GM19324 (cell line): ENCODE results near the gene GPLD1.

ENCODE experiments used
- ATAC-seq: cut with Tn5 transposase; IDR thresholded peaks from one replicate; pipeline ENCODE4 v1.9.1; 2021; ENCODE audit warnings: mild to moderate bottlenecking, moderate library complexity; ENCODE audit not compliant: unreplicated experiment, low FRiP score

GPLD1 gene

DNA sequence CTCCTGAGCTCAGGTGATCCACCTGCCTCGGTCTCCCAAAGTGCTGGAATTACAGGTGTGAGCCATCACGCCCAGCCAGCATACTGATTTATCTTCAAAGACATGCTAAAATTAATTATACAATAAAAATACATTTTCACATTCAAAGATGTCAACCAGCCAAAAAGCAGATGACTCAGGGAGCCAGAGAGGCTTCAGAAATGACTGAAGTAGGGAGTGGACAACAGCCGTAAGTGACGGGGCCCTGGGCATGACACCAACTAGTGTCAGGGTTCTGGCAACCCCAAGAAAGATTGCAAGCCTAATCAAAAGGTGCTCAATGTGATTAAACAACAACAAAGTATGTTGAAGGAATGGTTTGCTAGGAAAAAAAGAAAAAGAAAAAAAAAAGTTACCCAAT is 28.4 kb downstream of the GPLD1 start:
- no peak for ATAC-seq

DNA sequence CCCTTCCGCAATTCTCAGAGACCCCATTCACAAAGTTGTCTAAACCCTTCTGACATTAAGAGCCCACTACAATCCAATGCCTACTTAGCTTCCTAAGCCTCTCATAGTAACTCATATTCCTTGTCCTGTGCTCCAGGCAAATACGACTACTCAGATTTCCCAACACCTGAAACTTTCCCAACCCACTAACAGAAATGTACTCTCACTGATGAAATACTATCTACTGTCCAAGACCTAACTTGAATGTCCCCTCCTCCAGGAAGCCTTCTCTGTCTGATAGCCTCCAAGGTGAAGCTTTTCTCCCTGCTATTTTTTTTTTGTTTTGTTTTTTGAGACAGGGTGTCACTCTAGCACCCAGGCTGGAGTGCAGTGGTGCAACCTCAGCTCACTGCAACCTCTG is 30.4 kb downstream of the GPLD1 start:
- ATAC-seq = no peak

DNA sequence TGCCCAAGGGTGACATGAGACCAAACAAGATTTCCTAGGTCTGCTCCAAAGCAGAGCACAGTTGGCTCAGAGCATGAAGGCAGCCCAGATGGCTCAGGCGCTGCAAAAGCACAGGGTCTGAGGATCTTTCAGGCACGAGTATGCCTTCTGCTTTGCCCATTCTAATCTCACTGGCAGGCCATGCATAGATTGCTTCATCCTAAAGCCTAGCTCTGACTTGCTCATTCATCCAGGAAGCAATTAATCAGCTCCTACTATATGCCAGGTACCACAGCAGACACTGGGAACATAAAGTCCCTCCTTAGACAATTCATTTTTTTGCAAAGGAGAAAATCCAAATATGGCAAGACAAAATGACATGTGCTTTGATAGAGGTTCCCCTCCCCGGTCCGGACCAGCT is 31.2 kb downstream of the GPLD1 start:
- no peak for ATAC-seq

DNA sequence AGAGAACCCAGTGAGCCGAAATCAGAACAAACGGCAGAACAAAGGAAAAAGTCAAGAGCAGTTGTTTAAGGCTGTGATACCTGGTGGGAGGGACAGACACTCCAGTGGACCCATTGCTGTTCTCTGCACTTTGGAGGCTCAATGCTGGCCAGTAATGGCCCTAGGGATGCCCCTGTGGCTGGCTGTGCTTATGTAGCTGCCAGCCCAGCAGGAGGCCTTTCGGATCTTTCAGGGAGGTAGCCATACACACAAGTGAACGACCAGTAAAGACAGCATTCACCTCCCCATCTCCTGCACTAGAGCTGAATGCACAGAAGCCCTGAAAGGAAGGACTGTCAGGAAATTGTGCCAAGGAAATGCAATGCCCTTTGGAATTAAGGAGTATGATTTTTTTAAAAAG is 34.3 kb downstream of the GPLD1 start:
- no peak for ATAC-seq

DNA sequence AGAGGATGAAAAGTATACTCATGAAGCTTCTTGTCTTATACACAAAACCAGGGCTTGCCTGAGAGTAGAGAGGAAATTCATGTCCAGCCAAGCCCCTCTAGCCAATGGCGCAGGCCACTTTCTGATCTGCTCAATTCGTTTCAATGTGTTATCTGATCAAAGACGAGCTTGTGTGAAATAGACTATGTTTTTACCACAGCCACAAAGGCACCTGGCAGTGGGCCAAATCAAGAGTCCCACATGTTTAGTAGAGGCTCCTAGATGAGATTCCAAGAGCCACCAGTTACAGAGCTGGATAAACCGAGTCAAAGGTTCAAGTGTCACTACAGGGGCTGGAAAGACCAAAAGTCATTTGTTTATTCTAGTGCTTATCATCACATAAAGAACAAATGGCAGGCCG is 34.9 kb downstream of the GPLD1 start:
- ATAC-seq = no peak

DNA sequence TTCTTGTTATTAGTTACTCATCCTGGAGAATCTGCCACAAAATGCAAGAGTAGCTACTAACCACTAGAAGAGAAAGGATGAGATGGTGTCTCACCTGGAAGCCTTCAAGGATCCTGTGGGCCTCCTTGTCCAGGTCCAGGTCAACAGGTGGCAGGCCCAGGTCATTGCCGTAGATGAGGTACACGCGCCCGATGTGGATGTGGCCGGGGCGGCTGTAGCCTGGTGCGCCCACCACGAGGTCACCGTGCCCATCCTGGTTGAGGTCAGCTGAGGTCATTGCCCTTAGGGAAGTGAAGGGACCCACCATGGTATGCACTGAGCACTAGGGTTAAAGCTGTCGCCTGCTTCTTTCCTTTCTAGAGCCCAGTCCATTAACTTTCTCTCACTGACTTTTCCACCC is 35.5 kb downstream of the GPLD1 start:
- no peak for ATAC-seq

DNA sequence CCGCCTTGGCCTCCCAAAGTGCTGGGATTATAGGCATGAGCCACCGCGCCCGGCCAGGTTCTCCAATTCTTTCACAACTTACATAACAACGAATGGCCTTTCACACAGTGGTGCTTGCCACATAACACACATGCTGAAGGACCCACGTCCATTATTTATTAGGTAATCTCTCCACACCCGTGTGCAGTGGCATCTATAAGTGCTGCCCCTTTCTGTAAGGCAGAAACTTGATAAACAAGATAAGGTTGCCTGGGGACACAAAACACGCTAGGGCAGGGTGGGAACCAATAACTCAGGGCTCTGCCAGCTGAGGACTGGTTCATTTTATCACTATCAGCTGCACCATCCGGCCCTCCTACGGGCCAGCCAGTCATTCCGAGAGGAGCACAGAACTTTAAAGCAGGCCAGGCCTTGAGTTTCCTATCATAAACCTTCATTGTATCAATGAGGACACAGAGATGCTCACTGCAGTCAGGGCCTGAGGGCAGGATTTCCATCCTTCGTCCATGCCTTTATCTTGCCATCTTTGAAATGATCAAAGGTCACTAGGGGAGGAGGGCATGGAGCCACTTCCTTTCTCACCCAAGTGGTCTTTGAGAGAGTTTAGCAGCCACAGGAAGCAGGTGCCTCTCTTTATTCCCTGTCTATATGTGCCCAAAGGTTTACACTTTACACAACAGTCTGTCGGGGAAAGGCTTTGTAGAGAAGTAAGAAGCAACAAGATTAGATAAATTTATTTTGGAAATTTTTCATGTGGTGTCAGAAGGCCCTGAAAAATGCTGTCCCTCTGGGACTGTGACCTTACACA is 37.6 kb downstream of the GPLD1 start:
- ATAC-seq = no peak

DNA sequence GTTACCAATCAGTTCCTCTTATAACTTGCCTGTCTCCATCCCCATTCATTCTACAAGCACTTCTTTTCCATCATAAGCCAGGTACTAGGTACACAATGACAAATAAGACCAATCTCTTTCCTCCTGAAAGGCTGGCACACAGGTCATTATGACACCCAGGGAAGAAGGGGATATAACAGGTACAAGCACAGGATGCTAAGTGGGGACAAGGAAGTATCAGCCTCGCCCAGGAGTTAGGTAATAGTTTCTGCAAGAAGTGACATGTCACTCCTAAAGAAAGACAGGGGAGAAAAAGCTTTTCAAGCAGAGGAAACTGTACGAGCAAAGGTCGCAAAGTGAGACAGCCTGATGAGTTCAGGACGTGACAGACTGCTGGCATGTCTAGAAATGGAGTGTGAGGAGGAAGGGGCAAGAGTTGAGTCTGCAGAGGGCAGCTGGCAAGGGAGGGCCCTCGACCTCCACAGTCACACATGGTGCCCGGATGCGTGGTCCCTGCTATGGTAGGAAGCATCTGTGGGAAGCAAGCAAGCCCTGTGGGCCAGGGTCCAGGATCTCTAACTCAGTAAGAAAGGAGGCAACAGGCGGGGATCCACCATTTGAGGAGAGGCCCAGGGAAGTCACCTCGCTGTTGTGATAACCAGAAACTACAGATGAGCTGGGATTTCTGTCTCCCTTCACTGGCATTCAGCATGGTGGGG is 40.4 kb downstream of the GPLD1 start:
- ATAC-seq = no peak

DNA sequence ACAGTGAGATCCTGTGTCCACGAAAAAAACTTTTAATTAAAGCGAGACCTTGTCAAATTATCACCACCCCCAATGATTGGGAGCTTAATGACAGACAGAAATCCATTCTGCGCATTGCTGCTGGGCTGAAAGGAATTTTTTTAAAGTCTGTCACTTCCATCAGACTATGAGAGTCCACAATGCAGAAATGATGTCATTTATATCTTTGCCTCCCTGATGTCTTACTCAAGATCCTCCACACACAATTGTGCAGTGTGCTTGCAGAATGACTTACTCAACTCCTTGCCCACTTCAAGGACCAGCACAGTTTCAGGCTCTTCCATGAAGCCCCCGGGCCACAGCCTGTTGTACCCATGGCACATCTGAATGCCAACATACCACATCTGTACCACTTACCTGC is 41.0 kb downstream of the GPLD1 start:
- no peak for ATAC-seq

DNA sequence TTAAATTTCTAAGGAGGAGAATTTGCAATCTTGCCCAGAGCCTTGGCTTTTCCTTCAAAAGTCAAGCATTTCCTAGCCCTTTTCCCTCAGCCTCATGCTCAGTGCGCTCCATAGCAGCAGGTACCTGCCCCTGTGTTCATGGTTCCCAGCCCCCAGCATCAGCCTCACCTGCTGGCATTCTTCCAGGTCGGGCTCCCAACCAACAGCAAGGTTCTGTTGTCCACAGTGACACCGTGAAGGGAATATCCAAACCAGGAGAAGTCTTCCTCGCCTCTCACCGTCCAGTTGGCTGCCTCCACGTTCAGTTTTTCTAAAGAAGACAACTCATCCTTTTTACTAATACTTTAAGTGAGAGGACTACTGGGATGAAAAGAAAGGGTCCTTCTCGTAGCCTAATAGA is 42.7 kb downstream of the GPLD1 start:
- no peak for ATAC-seq

DNA sequence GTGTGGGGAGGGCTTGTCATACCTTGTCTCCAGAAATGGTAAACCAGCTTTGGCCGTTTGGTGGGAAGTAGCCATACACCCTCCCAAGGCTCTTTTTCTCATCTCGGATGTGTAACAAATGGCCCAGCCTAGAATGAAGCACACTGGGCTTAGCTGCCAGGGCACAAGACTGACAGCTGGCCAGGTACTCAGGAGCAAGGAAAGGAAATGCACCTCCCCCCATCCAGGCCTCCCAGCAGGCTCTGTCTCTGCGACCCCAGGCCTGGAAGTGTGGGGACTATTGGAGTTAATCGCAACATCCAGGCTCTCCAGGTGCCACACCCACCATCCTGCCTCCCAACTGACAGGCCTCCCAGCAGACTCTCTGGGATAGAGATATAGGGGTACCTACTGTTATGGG is 43.7 kb downstream of the GPLD1 start:
- ATAC-seq = no peak

DNA sequence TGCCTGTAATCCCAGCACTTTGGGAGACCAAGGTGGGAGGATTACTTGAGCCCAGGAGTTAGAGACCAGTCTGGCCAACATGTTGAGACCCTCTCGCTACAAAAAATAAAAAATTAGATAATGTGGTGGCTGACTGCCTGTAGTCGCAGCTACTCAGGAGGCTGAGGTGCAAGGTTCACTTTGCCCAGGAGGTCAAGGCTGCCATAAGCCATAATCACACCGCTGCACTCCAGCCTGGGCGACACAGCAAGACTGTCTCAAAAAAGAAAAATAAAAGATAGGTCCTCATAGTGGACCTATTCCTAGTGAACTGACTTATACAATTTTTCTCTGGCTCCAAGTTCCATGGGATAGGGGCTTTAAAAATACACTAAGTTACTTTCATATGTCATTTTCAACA is 44.8 kb downstream of the GPLD1 start:
- no peak for ATAC-seq

DNA sequence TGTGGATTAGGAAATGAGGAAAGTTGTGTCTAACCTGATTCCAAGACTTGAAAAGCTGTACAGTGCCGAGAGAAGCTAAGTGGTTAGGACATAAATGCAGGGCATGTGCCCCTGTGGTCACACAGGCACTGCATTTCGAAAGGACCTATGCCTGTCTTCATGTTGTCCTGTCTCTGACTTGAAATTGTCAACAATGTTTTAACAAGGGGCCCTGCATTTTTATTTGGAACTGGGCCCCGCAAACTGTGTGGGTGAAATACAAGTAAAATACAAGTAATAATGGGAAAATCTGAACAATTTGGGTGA is 47.8 kb downstream of the GPLD1 start:
- ATAC-seq = no peak

DNA sequence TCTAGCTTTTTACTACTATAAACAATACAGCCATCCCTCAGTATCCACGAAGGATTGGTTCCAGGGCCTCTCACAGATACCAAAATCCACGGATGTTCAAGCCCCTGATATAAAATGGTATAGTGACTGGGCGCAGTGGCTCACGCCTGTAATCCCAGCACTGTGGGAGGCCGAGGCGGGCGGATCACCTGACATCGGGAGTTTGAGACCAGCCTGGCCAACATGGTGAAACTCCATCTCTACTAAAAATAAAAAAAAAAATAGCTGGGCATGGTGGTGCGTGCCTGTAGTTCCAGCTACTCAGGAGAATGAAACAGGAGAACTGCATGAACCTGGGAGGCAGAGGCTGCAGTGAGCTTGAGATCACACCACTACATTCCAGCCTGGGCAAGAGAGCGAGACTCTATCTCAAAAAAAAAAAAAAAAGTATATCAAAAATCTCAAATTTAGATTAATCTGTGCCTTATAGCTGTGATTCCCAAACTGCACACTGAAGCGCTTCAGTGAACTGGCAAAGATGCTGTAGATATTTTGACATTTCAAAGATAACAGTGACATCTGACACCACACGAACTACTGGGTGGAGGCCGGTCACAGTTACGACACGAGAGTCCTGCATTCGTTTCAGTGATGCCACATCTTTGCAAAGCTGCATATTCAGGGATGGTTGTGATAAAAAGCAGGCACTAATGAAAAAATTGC is 48.3 kb downstream of the GPLD1 start:
- ATAC-seq = no peak

DNA sequence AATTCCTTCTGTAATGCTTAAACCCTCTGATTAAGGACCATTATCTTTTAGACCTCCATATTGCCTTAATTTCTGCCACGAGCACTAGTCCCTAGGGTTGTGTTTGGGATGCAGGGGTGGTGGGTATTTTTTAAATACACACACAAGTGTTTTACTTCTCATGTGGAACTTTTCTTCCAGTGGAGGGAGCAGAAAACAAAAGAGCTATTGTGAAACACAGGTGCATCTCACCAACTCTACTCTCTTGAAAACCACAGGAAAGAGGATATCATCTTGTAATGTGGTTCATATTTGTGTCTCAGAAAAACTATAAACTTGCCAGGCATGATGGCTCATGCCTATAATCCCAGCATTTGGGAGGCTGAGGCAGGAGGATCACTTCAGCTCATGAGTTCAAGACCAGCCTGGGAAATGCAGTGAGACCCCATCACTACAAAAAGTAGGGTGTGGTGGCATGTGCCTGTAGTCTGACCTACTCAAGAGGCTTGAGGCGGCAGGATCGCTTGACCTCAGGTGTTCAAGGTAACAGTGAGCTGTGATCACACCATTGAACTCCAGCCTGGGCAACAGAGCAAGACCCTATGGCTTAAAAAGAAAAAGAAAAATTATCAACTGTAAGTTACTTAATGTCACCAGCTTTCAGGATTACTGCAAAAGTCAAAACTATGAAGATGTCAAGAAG is 49.4 kb downstream of the GPLD1 start:
- ATAC-seq = no peak

DNA sequence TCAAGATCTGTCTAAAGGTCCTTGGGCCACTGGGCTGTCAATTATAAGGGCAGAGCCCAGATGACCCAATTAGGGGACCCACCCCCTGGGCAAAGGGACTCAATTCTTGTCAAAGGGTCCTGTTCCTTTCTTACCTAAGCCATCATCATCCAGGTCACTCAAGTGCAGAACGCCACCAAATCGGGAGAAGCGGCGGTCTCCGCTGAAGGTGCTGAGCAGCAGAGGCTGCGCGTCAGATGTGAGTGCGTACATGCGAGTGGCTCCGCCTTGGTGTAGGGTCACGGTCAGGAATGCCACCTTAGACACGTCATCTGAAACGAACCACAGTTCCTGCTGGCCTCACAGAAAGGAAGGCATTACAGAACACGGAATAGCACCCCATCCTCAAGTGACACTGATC is 52.4 kb downstream of the GPLD1 start:
- no peak for ATAC-seq

DNA sequence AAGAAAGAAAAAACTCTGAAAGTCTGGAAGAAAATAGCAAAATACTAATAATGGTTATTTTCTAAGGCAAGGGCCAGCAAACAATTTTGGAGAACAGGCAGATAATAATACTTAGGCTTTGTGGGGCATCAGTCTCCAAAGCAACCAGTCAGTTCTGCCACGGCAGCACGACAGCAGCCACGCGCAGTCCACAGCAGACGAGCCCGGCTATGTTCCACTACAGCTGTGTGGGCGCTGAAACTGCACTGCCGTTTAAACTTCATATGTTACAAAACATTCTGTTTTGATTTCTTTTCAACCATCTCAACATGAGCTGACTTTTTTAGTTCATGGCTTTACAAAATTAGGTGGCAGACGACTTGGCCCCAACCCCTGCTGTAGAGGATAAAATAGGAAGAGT is 56.8 kb downstream of the GPLD1 start:
- no peak for ATAC-seq

DNA sequence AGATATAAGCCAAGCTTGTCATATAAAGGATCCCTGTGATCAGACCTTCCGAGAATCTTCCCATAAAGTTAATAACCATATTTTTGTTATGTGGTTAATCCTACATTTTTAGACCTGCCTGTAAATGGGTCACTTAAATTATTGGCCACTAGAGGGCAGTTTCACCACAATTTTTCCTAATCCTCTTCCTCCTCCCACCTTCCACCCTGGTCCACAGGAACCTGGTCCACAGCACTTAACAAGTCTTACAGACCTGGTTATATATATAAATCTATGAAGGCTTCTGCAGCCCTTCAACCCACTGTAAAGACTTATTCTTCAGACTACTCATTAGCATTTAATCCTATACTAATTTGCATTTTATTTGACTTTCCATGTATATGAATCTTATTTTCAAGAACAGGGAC is 58.3 kb downstream of the GPLD1 start:
- ATAC-seq = no peak

DNA sequence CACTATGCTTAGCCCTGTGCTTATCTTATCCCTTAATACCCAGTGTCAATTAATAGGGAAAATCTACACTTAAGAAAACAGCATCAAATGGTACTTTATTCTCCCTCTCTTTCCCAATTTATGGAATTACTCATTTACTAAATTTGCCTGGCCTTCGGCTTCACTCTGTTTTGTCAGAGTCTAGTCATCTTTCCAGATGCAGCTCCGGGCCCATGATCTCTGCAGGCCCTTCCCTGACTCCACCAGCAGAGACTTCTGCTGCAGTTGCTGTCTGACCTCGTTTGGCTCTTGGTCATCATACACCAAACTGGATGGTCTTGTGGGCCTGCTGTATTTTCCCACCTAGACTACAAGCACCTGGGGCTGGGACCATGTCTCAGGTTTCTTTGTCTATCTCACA is 59.3 kb downstream of the GPLD1 start:
- ATAC-seq = no peak

DNA sequence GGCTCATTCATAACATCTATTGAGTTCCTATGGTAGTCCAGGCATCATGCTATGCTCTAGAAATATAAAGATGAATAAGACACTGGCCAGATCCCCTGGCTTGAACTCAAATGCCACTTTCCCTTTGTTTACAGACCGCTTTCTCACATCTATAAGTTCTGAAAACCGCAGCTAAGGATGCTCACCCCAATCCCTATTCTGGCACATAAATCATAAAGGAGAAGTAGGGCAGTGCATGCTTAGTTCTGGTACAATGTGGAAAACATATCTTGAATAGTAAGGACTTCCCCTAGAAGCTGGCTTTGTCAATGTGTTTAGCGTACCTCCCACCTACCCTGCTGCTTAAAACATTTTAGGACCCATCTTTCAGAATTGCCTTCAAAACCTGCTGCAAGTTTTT is 60.2 kb downstream of the GPLD1 start:
- no peak for ATAC-seq

DNA sequence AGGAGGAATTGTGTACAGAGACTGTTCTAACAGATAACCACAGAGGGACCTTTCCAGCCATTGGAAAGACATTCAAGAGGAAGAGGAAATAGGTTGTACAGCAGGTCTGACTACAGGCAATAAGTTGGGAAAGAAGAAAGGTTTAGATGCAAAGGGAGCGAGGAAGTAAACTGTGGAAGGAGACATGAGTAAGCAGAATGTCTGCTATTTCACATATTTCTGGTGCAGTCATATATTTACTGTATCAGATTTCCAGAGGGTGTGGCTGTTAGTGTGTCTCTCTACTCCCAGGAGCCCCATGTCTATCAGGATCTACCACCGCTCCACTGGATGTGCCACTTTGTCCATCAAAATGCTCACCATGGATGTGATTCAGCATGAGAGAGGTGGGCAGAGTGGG is 60.8 kb downstream of the GPLD1 start:
- no peak for ATAC-seq
